HG02981 (cell line): Measurements from ENCODE around the gene C2orf69.
A peak's percentile ranks its signal among the peaks of the same experiment; 100 is the strongest.

Experiments
- ATAC-seq: cut with Tn5 transposase; IDR thresholded peaks from one replicate; pipeline ENCODE4 v1.9.1; 2021; ENCODE audit warnings: mild to moderate bottlenecking, moderate library complexity; ENCODE audit not compliant: unreplicated experiment

C2orf69 gene

GRCh38 chr2:199962203-199962602 lies 51.1 kb downstream of the C2orf69 start:
- peak; percentile 80 for ATAC-seq

DNA sequence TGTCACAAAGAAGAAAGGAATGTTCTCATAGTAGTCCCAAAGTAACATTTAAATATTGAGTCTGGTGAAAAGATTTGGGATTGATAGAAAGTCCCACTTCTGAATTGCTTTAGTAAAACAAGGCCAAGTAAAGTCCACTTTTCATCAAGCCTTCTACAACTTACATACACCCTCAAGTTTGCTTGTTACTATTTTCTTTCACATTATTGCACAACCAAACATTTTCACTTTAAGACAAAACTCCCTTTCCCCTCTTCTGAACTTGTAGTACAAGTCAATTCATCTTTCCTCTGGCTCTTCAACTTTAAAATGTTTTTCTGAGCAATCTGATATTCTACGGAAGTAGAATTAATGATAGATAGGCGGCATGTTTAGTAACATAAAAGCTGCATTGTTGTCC lies 55.3 kb downstream of the C2orf69 start:
- no peak for ATAC-seq

DNA sequence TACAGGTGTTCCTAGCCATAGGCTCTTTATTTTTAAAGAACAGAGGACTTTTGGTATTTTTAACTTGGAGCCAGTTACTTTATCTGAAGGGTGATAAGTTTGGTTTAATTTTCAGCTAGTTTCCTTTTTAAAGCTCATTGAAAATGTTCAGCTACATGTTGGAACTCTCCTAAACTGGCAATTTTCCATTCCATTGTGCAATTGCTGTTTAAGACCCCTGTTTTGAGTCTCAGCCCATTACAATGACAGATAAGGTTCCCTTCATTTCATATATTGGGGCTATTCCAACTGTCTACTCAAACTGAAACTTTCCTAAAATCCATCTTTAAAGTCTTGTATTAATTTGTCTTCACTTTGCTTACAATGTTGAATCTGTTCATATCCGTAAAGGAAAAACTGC lies 55.9 kb downstream of the C2orf69 start:
- ATAC-seq = no peak

DNA sequence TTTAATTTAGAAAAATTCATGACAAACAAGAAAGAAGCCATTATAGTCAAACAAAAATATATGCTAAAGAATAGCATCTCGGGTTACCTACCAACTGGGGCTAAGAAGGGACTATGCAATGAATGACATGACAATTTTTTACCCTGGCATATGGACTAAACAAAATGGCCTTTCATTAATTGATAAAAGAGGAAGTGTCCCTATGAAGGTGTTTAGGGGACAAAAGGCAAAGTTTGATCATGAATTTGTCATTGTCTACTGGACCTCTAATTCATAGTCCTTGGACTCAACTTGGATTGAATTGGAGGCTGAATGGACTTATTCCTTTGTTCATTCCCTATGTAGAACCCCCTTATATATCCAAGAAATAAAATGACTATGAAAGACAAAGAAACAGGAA lies 57.0 kb downstream of the C2orf69 start:
- ATAC-seq = no peak

- no peak for ATAC-seq
Observed at GRCh38 chr2:199972088-199972626, 61.1 kb downstream of the C2orf69 start.

GRCh38 chr2:199973703-199974102 lies 62.6 kb downstream of the C2orf69 start:
- ATAC-seq = no peak

DNA sequence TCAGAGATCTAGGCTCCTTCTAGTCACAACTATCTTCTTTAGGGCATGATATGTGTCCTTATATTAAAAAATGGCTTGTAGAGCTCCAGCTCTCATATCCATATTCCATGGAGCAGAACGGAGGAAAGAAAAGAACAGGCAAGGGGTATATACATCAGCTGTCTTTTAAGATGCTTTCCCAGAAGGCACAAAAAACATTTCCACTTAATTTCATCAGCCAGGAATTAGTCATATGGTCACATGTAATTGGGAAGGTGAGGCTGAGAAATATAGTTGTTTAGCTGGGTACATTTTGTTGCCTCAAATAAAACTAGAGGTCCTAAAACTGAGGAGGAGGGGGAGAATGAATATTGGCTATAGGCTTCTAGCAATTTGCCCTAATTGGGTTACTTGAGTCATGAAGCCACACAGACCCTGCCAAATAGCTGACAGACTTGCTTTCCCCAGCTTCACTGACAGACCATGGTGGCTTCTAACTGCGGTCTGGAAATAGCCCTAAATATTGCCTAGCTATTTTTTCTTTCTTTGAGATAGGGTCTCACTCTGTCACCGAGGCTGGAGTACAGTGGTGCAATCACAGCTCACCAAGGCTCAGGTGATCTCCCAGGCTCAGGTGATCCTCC lies 64.3 kb downstream of the C2orf69 start:
- ATAC-seq = no peak
